HepG2 (cell line): ENCODE results near the gene KIF13A. TPM values are rescaled to one million over a fixed set of nuclear protein-coding genes. Genes with fewer than 3 reads are reported as not detected.

Experiments
- ATAC-seq: fragments of 200-7000 bp; cut with Tn5 transposase; 3 replicates; pipeline ENCODE4 v1.9.1; 2020; ENCODE audit warnings: mild to moderate bottlenecking, moderate library complexity
- BruUV-seq: library from RNA; stranded (reverse); fragments of 400-500 nt; replicated peaks from 2 replicates; lab custom pipeline; 2021; lab: Mats Ljungman, UMichigan
- CTCF ChIA-PET: fragments of 300-600 bp; formaldehyde crosslinking; extraction: SDS; loops from one replicate; lab custom pipeline; 2021; ENCODE audit warnings: low total read pairs, inconsistent platforms, low intra/inter-chr PET ratio; lab: Yijun Ruan, JAX
- POLR2A ChIA-PET: fragments of 350-600 bp; sonication (Branson Sonifier 250); formaldehyde crosslinking; loops from one replicate; lab custom pipeline; 2020; ENCODE audit warnings: antibody characterized with exemption, inconsistent platforms; lab: Yijun Ruan, JAX
- DNase-seq: peaks from one replicate; pipeline ENCODE4 v3.0.0-alpha.2; 2015; ENCODE audit warnings: low spot score
- FAIRE-seq: peaks from 3 replicates; lab custom pipeline; 2011; peaks lifted over from hg19 to GRCh38; lab: Jason Lieb, UNC
- H2AFZ ChIP-seq: one replicate; pipeline ENCODE4 v1.6.1; 2011; ENCODE audit warnings: low read length, inconsistent platforms
- H3K27ac ChIP-seq: fragments of 300-600 bp; 3 replicates; pipeline ENCODE4 v1.8.0; 2011; ENCODE audit warnings: mixed run types, mild to moderate bottlenecking, mixed read lengths, low read length, inconsistent platforms; ENCODE audit not compliant: insufficient read depth; ENCODE audit errors: extremely low read length
- H3K27me3 ChIP-seq, 2 experiments: fragments of 200-600 bp in 1 of 2; 2 replicates in 1 of 2; 3 replicates in 1 of 2; pipeline versions ENCODE4 v1.6.0 to v1.8.0; 2011; ENCODE audit warnings: low read length in 2 of 2, mild to moderate bottlenecking in 2 of 2, moderate library complexity in 2 of 2, inconsistent platforms in 1 of 2; ENCODE audit not compliant: insufficient read depth in 2 of 2, control insufficient read depth in 1 of 2
- H3K36me3 ChIP-seq, 2 experiments: fragments of 200-600 bp in 1 of 2; replicated peaks in 1 of 2; 2 replicates in 1 of 2; 3 replicates in 1 of 2; pipeline versions ENCODE4 v1.5.1 to v1.8.0; 2011; ENCODE audit warnings: low read length in 2 of 2, inconsistent platforms in 1 of 2; ENCODE audit not compliant: insufficient read depth in 2 of 2, control insufficient read depth in 1 of 2
- H3K4me1 ChIP-seq: 2 replicates; pipeline ENCODE4 v1.5.1; 2012; ENCODE audit warnings: low read length, inconsistent platforms; ENCODE audit not compliant: insufficient read depth
- H3K4me2 ChIP-seq: 2 replicates; pipeline ENCODE4 v1.6.0; 2011; ENCODE audit warnings: low read depth, low read length, inconsistent platforms
- H3K4me3 ChIP-seq, 3 experiments: fragments of 200-600 bp in 1 of 3; sonication (generic), shearing (Covaris generic) in 1 of 3; replicated peaks in 1 of 3; 2 replicates each; pipeline ENCODE4 v1.5.1; 2011 to 2016; ENCODE audit warnings: low read length in 3 of 3, inconsistent platforms in 2 of 3, low read depth in 2 of 3, mild to moderate bottlenecking in 2 of 3, control low read depth in 1 of 3, mixed read lengths in 1 of 3; ENCODE audit not compliant: insufficient read depth in 1 of 3
- H3K79me2 ChIP-seq: one replicate; pipeline ENCODE4 v1.6.1; 2011; ENCODE audit warnings: low read length, inconsistent platforms; ENCODE audit not compliant: insufficient read depth
- H3K9ac ChIP-seq: 2 replicates; pipeline ENCODE4 v1.6.0; 2011; ENCODE audit warnings: mild to moderate bottlenecking, low read depth, low read length, inconsistent platforms; ENCODE audit not compliant: insufficient read depth
- H3K9me3 ChIP-seq: 2 replicates; pipeline ENCODE4 v1.5.1; 2012; ENCODE audit warnings: mild to moderate bottlenecking, low read length
- H4K20me1 ChIP-seq: 2 replicates; pipeline ENCODE4 v1.6.0; 2011; ENCODE audit warnings: inconsistent platforms, mild to moderate bottlenecking, low read length, moderate library complexity; ENCODE audit not compliant: insufficient read depth
- ARID4A ChIP-seq: sonication (generic); formaldehyde crosslinking; IDR thresholded peaks from 2 replicates; pipeline ENCODE4 v1.5.0; 2020; ENCODE audit warnings: mild to moderate bottlenecking, missing genetic modification reagents, borderline replicate concordance
- CBX5 ChIP-seq: sonication (generic); formaldehyde crosslinking; IDR thresholded peaks from 2 replicates; pipeline ENCODE4 v1.4.0; 2020; ENCODE audit warnings: missing genetic modification reagents, borderline replicate concordance
- DDIT3 ChIP-seq: sonication (generic); formaldehyde crosslinking; IDR thresholded peaks from 2 replicates; pipeline ENCODE4 v1.4.0; 2020; ENCODE audit warnings: mild to moderate bottlenecking, missing genetic modification reagents
- EHMT2 ChIP-seq: fragments of 200-600 bp; sonication (generic); IDR thresholded peaks from 2 replicates; pipeline ENCODE4 v1.7.0; 2017; ENCODE audit warnings: antibody characterized with exemption, low read depth, low read length, borderline replicate concordance
- FOXA1 ChIP-seq, 2 experiments: fragments of 450-650 bp in 1 of 2; sonication (generic) in 1 of 2; formaldehyde crosslinking in 1 of 2; IDR thresholded peaks; 2 replicates each; pipeline versions ENCODE4 v1.4.0 to v1.6.1; 2016 to 2020; ENCODE audit warnings: missing genetic modification reagents in 1 of 2
- JUN ChIP-seq: sonication (generic); formaldehyde crosslinking; IDR thresholded peaks from 2 replicates; pipeline ENCODE4 v1.4.0; 2020; ENCODE audit warnings: mild to moderate bottlenecking, missing genetic modification reagents
- LCORL ChIP-seq, 2 experiments: fragments of 450-650 bp in 1 of 2; sonication (generic) in 1 of 2; formaldehyde crosslinking in 1 of 2; IDR thresholded peaks; 2 replicates each; pipeline versions ENCODE4 v1.5.0 to v1.6.1; 2017 to 2020; ENCODE audit warnings: antibody characterized with exemption in 1 of 2, missing genetic modification reagents in 1 of 2
- MAFG ChIP-seq: sonication (generic); formaldehyde crosslinking; IDR thresholded peaks from 2 replicates; pipeline ENCODE4 v1.5.1; 2020; ENCODE audit warnings: mild to moderate bottlenecking, missing genetic modification reagents
- MAFK ChIP-seq, 2 experiments: IDR thresholded peaks in 1 of 2; conservative IDR thresholded peaks in 1 of 2; 2 replicates each; pipeline ENCODE4 v1.6.1; 2011; ENCODE audit warnings: improper control_type of control experiment in 2 of 2, low read length in 2 of 2
- MXD3 ChIP-seq: IDR thresholded peaks from 2 replicates; pipeline ENCODE4 v1.6.1; 2016; ENCODE audit warnings: mild to moderate bottlenecking, missing biosample characterization, missing genetic modification reagents
- NFE2 ChIP-seq: sonication (generic); formaldehyde crosslinking; IDR thresholded peaks from 2 replicates; pipeline ENCODE4 v1.4.0; 2020; ENCODE audit warnings: missing genetic modification reagents
- NFE2L2 ChIP-seq: fragments of 150-350 bp; IDR thresholded peaks from 2 replicates; pipeline ENCODE4 v1.6.1; 2014; ENCODE audit warnings: low read length
- NFYB ChIP-seq: sonication (generic); formaldehyde crosslinking; IDR thresholded peaks from 2 replicates; pipeline ENCODE4 v1.4.0; 2020; ENCODE audit warnings: missing genetic modification reagents
- SAP130 ChIP-seq: IDR thresholded peaks from 2 replicates; pipeline ENCODE4 v1.6.1; 2016; ENCODE audit warnings: low read depth
- SIX4 ChIP-seq: sonication (generic); formaldehyde crosslinking; IDR thresholded peaks from 2 replicates; pipeline ENCODE4 v1.4.0; 2020; ENCODE audit warnings: missing genetic modification reagents
- ZBTB3 ChIP-seq: sonication (generic); formaldehyde crosslinking; IDR thresholded peaks from 2 replicates; pipeline ENCODE4 v1.4.0; 2020; ENCODE audit warnings: low read depth, mild to moderate bottlenecking, moderate library complexity, missing genetic modification reagents, borderline replicate concordance
- ZFYVE20 ChIP-seq: sonication (generic); formaldehyde crosslinking; IDR thresholded peaks from 2 replicates; pipeline ENCODE4 v1.8.0; 2023; ENCODE audit warnings: low read depth, mild to moderate bottlenecking, moderate library complexity, missing genetic modification reagents, borderline replicate concordance
- ZNF446 ChIP-seq: sonication (generic); formaldehyde crosslinking; IDR thresholded peaks from 2 replicates; pipeline ENCODE4 v1.5.0; 2020; ENCODE audit warnings: mild to moderate bottlenecking, missing genetic modification reagents
- ZNF501 ChIP-seq: sonication (generic); formaldehyde crosslinking; IDR thresholded peaks from 2 replicates; pipeline ENCODE4 v1.5.1; 2020; ENCODE audit warnings: mild to moderate bottlenecking, moderate library complexity, missing genetic modification reagents
- ZNF569 ChIP-seq: sonication (generic); formaldehyde crosslinking; IDR thresholded peaks from 2 replicates; pipeline ENCODE4 v1.5.0; 2020; ENCODE audit warnings: mild to moderate bottlenecking, missing genetic modification reagents, moderate library complexity, borderline replicate concordance
- WGBS: methylation state at CpG from one replicate; pipeline ENCODE4 v1.1.6; 2017; ENCODE audit warnings: low lambda C conversion rate; 5-methylcytosine and 5-hydroxymethylcytosine counted together
- in situ Hi-C: cut with HindIII; loops from 2 replicates; pipeline ENCODE4 v1.10.0; 2017; ENCODE audit warnings: low pct_unique_long_range_greater_than_20kb; ENCODE audit not compliant: extremely low pct_ligation_motif_present
- intact Hi-C: fragments of 100-400 bp; cut with micrococcal nuclease; formaldehyde crosslinking; loops from one replicate; pipeline ENCODE4 v1.10.0; 2022; ENCODE audit not compliant: unreplicated experiment
- polyA plus RNA-seq, 8 experiments: library from polyadenylated mRNA; depleted of rRNA in 3 of 8; stranded (reverse) in 7 of 8; unstranded in 1 of 8; fragments of >200 nt; fragmentation: Illumina TruSeq in 4 of 8; extraction: Trizol in 4 of 8; gene quantifications; 2 replicates each; pipeline versions ENCODE4 v1.2.1 to v1.2.3, GENCODE V29; 2011 to 2016; ENCODE audit warnings: low read depth in 4 of 8, missing spikeins in 1 of 8, mixed read lengths in 1 of 8; ENCODE audit not compliant: insufficient read depth in 1 of 8
- total RNA-seq, 5 experiments: library from RNA; depleted of rRNA; stranded (reverse); fragments of >200 nt; fragmentation: Illumina TruSeq; extraction: Trizol; gene quantifications; 2 replicates each; pipeline ENCODE4 v1.2.3, GENCODE V29; 2016; ENCODE audit warnings: low read depth in 1 of 5

Gene KIF13A
- total and polyA plus RNA-seq, 2 of the 13 experiments (the other 11 are each of a cell fraction or from before 2014, with no cell fraction given), result 21.1 to 37.2 TPM

GRCh38 chr6:17826301-17826700 is 161.1 kb downstream of the KIF13A start (continued):
- TF ChIP-seq ZFYVE20 (CRISPR knock-in tag), result no peak
- TF ChIP-seq EHMT2, result no peak
- TF ChIP-seq DDIT3 (CRISPR knock-in tag), result no peak
- TF ChIP-seq ZNF501, result no peak
- TF ChIP-seq MXD3 (CRISPR knock-in tag), result no peak
- no peak for TF ChIP-seq JUN (CRISPR knock-in tag)

- ChIA-PET POLR2A (no interaction called here), CTCF (no interaction called here)
- DNase-seq, result peak; percentile 32
- intact Hi-C loops (no loop called here), in situ Hi-C loops (no loop called here)
- H3K27ac ChIP-seq, result no peak overlapping the region
- peaks cover 3 to 8% of the 10 kb centered on the region in 2 experiments; a peak in 3 of 5 replicates for H3K36me3 ChIP-seq
- no peaks in the 10 kb centered on the region for H4K20me1 ChIP-seq
- no peaks in the 10 kb centered on the region for H3K27me3 ChIP-seq
- H3K9ac ChIP-seq, result no peak overlapping the region
- no TSS peak for BruUV-seq
- H3K4me1 ChIP-seq, result peaks cover 14% of the 10 kb centered on the region
- no peak overlapping the region for H2AFZ ChIP-seq
- no peak overlapping the region for H3K4me2 ChIP-seq
- WGBS, result 92% methylated on average over 7 of the region's 7 CpGs
- H3K4me3 ChIP-seq, result no peak overlapping the region
- peak; percentile 69 for ATAC-seq
- FAIRE-seq, result no peak
- H3K9me3 ChIP-seq, result no peaks in the 10 kb centered on the region
- no peaks in the 10 kb centered on the region for H3K79me2 ChIP-seq
- TF ChIP-seq ARID4A (CRISPR knock-in tag) (peak; percentile 27; the same call in 1 of the 2 replicates), SAP130 (CRISPR knock-in tag) (peak; percentile 47; the same call in 1 of the 2 replicates), FOXA1 (IDR thresholded peaks at IDR 0.05) (no peak), FOXA1 (CRISPR knock-in tag; IDR thresholded peaks at IDR 0.05) (peak; percentile 31; the same call in 1 of the 2 replicates), CBX5 (no peak), MAFK (conservative IDR thresholded peaks at IDR 0.05 in 1 of 2, IDR thresholded peaks at IDR 0.05 in 1 of 2; ENCODE audit: low read length in 2 of 2) (peak in 1 of 2 experiments; percentile 40; a peak in 2 of 4 replicates), ZNF446 (CRISPR knock-in tag) (no peak), LCORL (IDR thresholded peaks at IDR 0.05) (no peak), LCORL (CRISPR knock-in tag; IDR thresholded peaks at IDR 0.05) (no peak), ZBTB3 (no peak), NFYB (CRISPR knock-in tag) (no peak), ZNF569 (CRISPR knock-in tag) (no peak), SIX4 (CRISPR knock-in tag) (no peak), NFE2L2 (peak; percentile 18; the same call in 1 of the 2 replicates), NFE2 (CRISPR knock-in tag) (peak; percentile 54; the same call in 1 of the 2 replicates), MAFG (CRISPR knock-in tag) (peak; percentile 76; the same call in 1 of the 2 replicates)
These were observed 167.4 kb downstream of the KIF13A start for GRCh38 chr6:17820055-17820454.
